Left lung (tissue), 10 donors: ENCODE measurements around the gene GPR61. TPM values are rescaled to one million over a fixed set of nuclear protein-coding genes. Genes with fewer than 3 reads are reported as not detected.

ENCODE experiments used
- ATAC-seq: fragments of 200-7000 bp; cut with Tn5 transposase; one replicate; pipeline ENCODE4 v1.9.1; 2020; ENCODE audit warnings: moderate library complexity
- DNase-seq, 4 donors: peaks; one replicate each; pipeline ENCODE4 v3.0.0-alpha.2; 2013 to 2020
- H3K27ac ChIP-seq, 2 donors: fragments of 200-600 bp; sonication (generic) in 1 of 2; one replicate each; pipeline versions ENCODE4 v1.5.0 to v1.8.0; 2020 to 2021
- H3K27me3 ChIP-seq, 2 donors: fragments of 200-600 bp; sonication (generic) in 1 of 2; one replicate each; pipeline versions ENCODE4 v1.5.0 to v1.8.0; 2020 to 2021
- H3K36me3 ChIP-seq, 2 donors: fragments of 200-600 bp; sonication (generic) in 1 of 2; one replicate each; pipeline versions ENCODE4 v1.5.0 to v1.8.0; 2020 to 2021
- H3K4me1 ChIP-seq, 2 donors: fragments of 200-600 bp; one replicate each; pipeline ENCODE4 v1.8.0; 2021
- H3K4me3 ChIP-seq, 2 donors: fragments of 200-600 bp; sonication (generic) in 1 of 2; one replicate each; pipeline versions ENCODE4 v1.5.0 to v1.8.0; 2020 to 2021; ENCODE audit warnings: mild to moderate bottlenecking in 1 of 2
- H3K9me3 ChIP-seq, 2 donors: fragments of 200-600 bp; sonication (generic) in 1 of 2; one replicate each; pipeline versions ENCODE4 v1.5.0 to v1.8.0; 2020 to 2021
- CTCF ChIP-seq, 2 donors: fragments of 200-600 bp; sonication (generic) in 1 of 2; IDR thresholded peaks; one replicate each; pipeline versions ENCODE4 v1.5.0 to v1.8.0; 2021; ENCODE audit warnings: antibody characterized with exemption in 2 of 2
- intact Hi-C, 2 donors: fragments of 100-400 bp; cut with DNase I; formaldehyde crosslinking; loops; one replicate each; pipeline versions ENCODE4 v1.11.2 to v1.14.2; 2022
- polyA plus RNA-seq, 6 donors: library from polyadenylated mRNA; unstranded; fragments of 120-200 nt; gene quantifications; one replicate each; pipeline ENCODE4 v1.2.1, GENCODE V29; 2013; ENCODE audit not compliant: insufficient read length in 6 of 6
- total RNA-seq, 2 donors: library from RNA; stranded (reverse); fragmentation: NEBNext Ultra II Directional; extraction: Animal tissue kit (Norgen Biotek cat#: 25700); gene quantifications; one replicate each; pipeline ENCODE4 v1.2.1, GENCODE V29; 2021
- donor health status: DM: no; HTN: yes; CAD: no.
- donor health status: DM: no; HTN: no; CAD: no.

Gene GPR61
- total and polyA plus RNA-seq, 8 donors, result 0.43 to 0.93 (median 0.69) TPM; not detected in 2

DNA sequence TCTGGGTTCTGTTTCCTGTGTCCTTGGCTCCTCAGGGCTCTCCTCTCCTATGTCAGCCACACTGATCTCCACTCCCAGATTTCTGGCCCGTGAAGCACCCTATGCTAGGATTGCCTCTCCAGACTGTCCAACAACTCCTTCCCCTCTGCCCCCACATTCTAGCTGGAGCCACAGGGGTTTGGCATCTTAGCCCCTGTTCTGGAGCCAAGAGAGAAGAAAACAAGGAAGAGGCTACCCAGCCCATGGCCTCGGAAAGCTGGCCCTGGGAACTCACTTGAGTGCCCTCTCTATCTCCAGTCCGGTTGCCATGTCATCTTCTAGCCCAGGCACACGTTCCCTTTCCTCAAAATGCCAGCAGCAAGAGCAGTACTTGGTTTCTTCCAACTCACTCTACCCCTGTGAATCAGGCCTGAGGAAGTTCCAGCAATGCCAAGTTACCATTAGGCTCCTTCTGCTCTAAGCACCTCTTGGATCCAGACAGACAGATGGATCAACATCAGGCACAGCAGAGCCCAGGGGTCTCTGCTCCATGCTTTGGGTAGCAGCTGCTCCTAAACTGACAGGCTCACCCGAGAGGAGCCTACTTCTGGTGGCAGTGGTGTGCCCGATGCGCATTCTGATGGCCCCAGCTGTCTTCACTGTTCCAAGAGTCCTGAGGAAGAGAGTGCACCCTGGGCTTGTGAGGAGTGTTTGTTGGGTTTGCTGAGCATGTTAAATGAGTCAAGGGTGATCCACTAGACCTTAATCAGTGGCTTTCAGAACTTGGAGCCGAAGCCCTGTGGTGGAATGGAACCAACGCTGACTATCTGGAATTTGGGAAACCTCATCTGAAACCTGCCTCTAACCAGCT, 11.6 kb upstream of the GPR61 start:
- no peak for DNase-seq
- Histone ChIP-seq H3K27me3 (no peaks in the 10 kb centered on the region), H3K27ac (no peak overlapping the region), H3K36me3 (no peaks in the 10 kb centered on the region), H3K4me1 (peaks cover 0 to 11% of the 10 kb centered on the region in 2 donors), H3K4me3 (no peak overlapping the region), H3K9me3 (no peaks in the 10 kb centered on the region)
- TF ChIP-seq CTCF (IDR thresholded peaks at IDR 0.05), result no peak
- ATAC-seq, result no peak
- intact Hi-C loops, result no loop called here

- Histone ChIP-seq H3K4me3 (no peak overlapping the region), H3K27me3 (no peaks in the 10 kb centered on the region), H3K9me3 (no peaks in the 10 kb centered on the region), H3K4me1 (peaks cover 0 to 11% of the 10 kb centered on the region in 2 donors), H3K36me3 (no peaks in the 10 kb centered on the region), H3K27ac (no peak overlapping the region)
- no peak for DNase-seq
- intact Hi-C loops, result no loop called here
- ATAC-seq, result no peak
- TF ChIP-seq CTCF (IDR thresholded peaks at IDR 0.05), result no peak
These were observed 11.0 kb upstream of the GPR61 start for GRCh38 chr1:109528712-109529111.

DNA sequence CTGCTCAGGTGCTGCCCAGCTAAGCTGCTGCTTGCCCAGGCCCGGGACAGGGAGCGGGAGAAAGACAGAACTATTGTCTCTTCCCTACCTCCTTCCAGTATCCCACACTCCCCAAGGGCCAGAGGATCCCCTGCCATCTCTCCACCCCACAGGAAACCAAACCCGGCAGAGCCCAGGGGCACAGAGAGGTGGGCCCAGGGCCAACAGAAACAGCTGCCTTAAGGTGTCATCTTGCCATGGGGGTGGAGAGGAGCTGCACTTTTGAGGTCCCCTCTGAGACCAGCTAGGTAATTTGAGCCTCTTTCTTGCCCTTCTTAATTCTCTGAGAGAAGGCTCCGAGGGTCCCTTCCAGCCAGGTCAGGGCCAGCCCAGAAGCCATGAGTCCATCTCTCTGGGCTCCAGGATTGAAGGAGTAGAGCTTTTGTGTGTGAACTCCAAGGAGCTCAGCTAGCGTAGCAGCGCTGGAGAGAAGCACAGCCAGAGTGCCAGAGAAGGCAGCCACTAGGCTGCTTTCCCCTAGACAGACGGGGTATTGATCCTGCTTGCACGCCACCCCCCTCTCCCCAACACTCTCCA, 9.7 kb upstream of the GPR61 start:
- no peak overlapping the region for H3K4me3 ChIP-seq
- intact Hi-C loops, result loop anchor here in 1 of 2 donors (5.0 to 10.0 kb wide), 2 partner anchors 38 to 265 kb away; partner anchors contain the start of gene CYB561D1
- peaks cover 0 to 11% of the 10 kb centered on the region in 2 donors for H3K4me1 ChIP-seq
- H3K36me3 ChIP-seq, result no peaks in the 10 kb centered on the region
- H3K9me3 ChIP-seq, result no peaks in the 10 kb centered on the region
- DNase-seq, result no peak
- ATAC-seq, result no peak
- H3K27me3 ChIP-seq, result no peaks in the 10 kb centered on the region
- no peak overlapping the region for H3K27ac ChIP-seq
- TF ChIP-seq CTCF (IDR thresholded peaks at IDR 0.05), result no peak

- intact Hi-C loops, result loop anchor here in 1 of 2 donors (5.0 to 10.0 kb wide), 2 partner anchors 38 to 266 kb away; partner anchors contain the start of gene CYB561D1
- H3K4me1 ChIP-seq, result peaks cover 0 to 11% of the 10 kb centered on the region in 2 donors
These were observed 9.1 kb upstream of the GPR61 start for GRCh38 chr1:109530457-109531087.

More at GRCh38 chr1:109530457-109531087, 9.1 kb upstream of the GPR61 start:
- Histone ChIP-seq H3K4me3 (no peak overlapping the region), H3K27ac (no peak overlapping the region), H3K36me3 (no peaks in the 10 kb centered on the region), H3K9me3 (no peaks in the 10 kb centered on the region), H3K27me3 (no peaks in the 10 kb centered on the region)
- TF ChIP-seq CTCF (IDR thresholded peaks at IDR 0.05), result no peak
- DNase-seq, result peak in 2 of 4 donors; percentile 52 to 75
- no peak for ATAC-seq
